ENCODE results near the gene VPS37C. TPM values are rescaled to one million over a fixed set of nuclear protein-coding genes. Genes with fewer than 3 reads are reported as not detected.

VPS37C gene
- total RNA-seq, 6 experiments from 2014 or later = 14.6 to 17.0 (median 16.0) TPM

DNA sequence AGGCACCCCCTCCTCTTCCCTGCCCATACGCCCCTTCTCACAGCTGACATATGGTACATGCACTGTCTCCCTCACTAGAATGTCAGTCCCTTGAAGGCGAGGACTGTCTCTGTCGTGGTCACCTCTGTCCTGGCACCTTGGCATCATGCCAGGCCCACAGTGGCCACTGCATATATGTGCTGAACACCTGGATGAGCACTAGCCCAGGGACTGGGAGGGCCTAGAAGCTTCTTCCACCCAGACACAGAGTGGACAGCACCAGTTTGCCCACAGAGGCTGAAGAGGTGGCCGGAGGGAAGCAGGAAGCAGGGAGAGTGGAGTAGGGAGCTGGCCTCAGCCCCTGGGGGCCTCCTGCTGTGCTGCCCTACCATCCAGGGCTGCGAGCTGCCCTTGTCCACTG, 28.6 kb downstream of the VPS37C start:
- Mint-ChIP-seq H3K27ac (no peak overlapping the region), H3K27me3 (ENCODE audit: insufficient read depth) (peaks cover 2% of the 10 kb centered on the region; the same call in 1 of the 2 replicates), H3K9me3 (no peaks in the 10 kb centered on the region), H3K36me3 (ENCODE audit: low read depth) (peaks cover 12% of the 10 kb centered on the region), H3K4me3 (no peak overlapping the region), H3K4me1 (ENCODE audit: low read depth) (peaks cover 20% of the 10 kb centered on the region)
- TF ChIP-seq, protein P1, sequence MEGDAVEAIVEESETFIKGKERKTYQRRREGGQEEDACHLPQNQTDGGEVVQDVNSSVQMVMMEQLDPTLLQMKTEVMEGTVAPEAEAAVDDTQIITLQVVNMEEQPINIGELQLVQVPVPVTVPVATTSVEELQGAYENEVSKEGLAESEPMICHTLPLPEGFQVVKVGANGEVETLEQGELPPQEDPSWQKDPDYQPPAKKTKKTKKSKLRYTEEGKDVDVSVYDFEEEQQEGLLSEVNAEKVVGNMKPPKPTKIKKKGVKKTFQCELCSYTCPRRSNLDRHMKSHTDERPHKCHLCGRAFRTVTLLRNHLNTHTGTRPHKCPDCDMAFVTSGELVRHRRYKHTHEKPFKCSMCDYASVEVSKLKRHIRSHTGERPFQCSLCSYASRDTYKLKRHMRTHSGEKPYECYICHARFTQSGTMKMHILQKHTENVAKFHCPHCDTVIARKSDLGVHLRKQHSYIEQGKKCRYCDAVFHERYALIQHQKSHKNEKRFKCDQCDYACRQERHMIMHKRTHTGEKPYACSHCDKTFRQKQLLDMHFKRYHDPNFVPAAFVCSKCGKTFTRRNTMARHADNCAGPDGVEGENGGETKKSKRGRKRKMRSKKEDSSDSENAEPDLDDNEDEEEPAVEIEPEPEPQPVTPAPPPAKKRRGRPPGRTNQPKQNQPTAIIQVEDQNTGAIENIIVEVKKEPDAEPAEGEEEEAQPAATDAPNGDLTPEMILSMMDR (IDR thresholded peaks at IDR 0.05) = no peak
- DNase-seq = no peak

DNA sequence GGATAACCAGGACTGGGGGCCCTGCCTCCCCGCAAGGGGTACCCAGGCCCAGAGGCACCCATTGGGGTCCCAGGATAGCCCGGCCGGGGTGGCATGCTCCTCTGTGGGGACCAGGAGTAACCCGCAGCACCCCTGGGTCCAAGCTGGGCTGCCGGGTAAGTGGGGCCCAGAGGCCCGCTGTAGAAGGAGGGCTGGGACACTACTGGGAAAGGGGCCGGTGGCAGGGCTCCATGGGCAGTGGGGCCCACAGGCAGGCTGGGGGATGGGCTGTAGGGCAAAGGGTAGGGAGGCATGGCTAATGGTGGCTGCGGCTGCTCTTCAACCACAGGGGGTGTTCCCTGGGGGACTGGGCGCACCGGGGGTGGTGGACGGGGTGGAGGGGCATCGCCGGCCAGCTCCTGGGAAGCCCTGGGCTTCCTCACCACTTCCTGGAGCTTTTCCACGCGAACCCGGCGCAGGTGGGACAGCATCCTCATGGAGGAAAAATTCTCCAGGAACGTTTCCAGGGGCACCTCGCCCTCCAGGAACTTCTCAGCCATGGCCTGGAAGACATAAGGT, 29.1 kb downstream of the VPS37C start:
- Mint-ChIP-seq H3K4me3 (no peak overlapping the region), H3K36me3 (ENCODE audit: low read depth) (peaks cover 6% of the 10 kb centered on the region; the same call in 1 of the 2 replicates), H3K27me3 (ENCODE audit: insufficient read depth) (peaks cover 2% of the 10 kb centered on the region; the same call in 1 of the 2 replicates), H3K4me1 (ENCODE audit: low read depth) (peaks cover 20% of the 10 kb centered on the region), H3K27ac (no peak overlapping the region), H3K9me3 (no peaks in the 10 kb centered on the region)
- no peak for DNase-seq
- TF ChIP-seq, protein P1 (IDR thresholded peaks at IDR 0.05) = no peak

GRCh38 chr11:61131586-61131985, 29.6 kb downstream of the VPS37C start:
- Mint-ChIP-seq H3K4me3 (no peak overlapping the region), H3K27me3 (ENCODE audit: insufficient read depth) (peaks cover 2% of the 10 kb centered on the region; the same call in 1 of the 2 replicates), H3K36me3 (ENCODE audit: low read depth) (peaks cover 4% of the 10 kb centered on the region; the same call in 1 of the 2 replicates), H3K27ac (no peak overlapping the region), H3K4me1 (ENCODE audit: low read depth) (peaks cover 20% of the 10 kb centered on the region), H3K9me3 (no peaks in the 10 kb centered on the region)
- TF ChIP-seq, protein P1 (IDR thresholded peaks at IDR 0.05) = no peak
- DNase-seq = no peak

DNA sequence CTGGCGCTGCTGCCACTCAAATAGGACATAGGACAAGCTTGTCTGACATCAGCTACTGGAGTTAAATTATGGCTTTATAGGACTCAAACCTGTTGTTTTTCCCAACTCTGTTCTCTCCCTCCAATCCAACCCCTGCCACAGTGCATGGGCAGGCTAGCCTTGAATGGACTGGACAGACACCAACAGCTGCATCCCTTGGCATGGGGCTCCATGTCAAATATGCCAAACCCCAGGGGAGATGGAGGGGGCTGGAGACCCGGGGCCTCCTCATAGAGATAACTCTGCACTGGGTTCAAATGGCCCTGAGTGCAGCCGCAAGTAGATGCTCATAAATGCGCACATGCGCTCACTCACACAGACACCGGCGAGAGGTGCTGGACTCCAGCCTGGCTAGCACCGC, 30.0 kb downstream of the VPS37C start:
- Mint-ChIP-seq H3K9me3 (no peaks in the 10 kb centered on the region), H3K36me3 (ENCODE audit: low read depth) (peaks cover 4% of the 10 kb centered on the region; the same call in 1 of the 2 replicates), H3K27ac (no peak overlapping the region), H3K27me3 (ENCODE audit: insufficient read depth) (peaks cover 4% of the 10 kb centered on the region), H3K4me1 (ENCODE audit: low read depth) (peaks cover 20% of the 10 kb centered on the region), H3K4me3 (no peak overlapping the region)
- TF ChIP-seq, protein P1 (IDR thresholded peaks at IDR 0.05) = no peak
- no peak for DNase-seq

GRCh38 chr11:61129639-61130523, 31.3 kb downstream of the VPS37C start:
- Mint-ChIP-seq H3K4me1 (ENCODE audit: low read depth) (peaks cover 20% of the 10 kb centered on the region), H3K36me3 (ENCODE audit: low read depth) (peaks cover 4% of the 10 kb centered on the region; the same call in 1 of the 2 replicates), H3K27ac (peak overlapping the region; percentile 94), H3K9me3 (no peaks in the 10 kb centered on the region), H3K4me3 (peak overlapping the region; percentile 82), H3K27me3 (ENCODE audit: insufficient read depth) (peaks cover 8% of the 10 kb centered on the region)
- TF ChIP-seq, protein P1 (IDR thresholded peaks at IDR 0.05) = peak; percentile 100
- peak; percentile 91 for DNase-seq

All from HFFc6 (cell line).